Kidney (tissue), 14 donors: ENCODE data around the gene RIC8B. TPM values are rescaled to one million over a fixed set of nuclear protein-coding genes. Genes with fewer than 3 reads are reported as not detected.

Source experiments
- DNase-seq, 5 donors: peaks; one replicate each; pipeline ENCODE4 v3.0.0-alpha.2; 2013 to 2020
- FAIRE-seq: peaks from 2 replicates; lab custom pipeline; 2012; peaks lifted over from hg19 to GRCh38; lab: Jason Lieb, UNC
- H3K27ac ChIP-seq, 2 donors: one replicate each; pipeline ENCODE4 v1.7.0; 2013; ENCODE audit warnings: low read depth in 2 of 2, low read length in 2 of 2, inconsistent platforms in 1 of 2
- H3K27me3 ChIP-seq: one replicate; pipeline ENCODE4 v1.7.1; 2013; ENCODE audit warnings: low read length, inconsistent platforms; ENCODE audit not compliant: control insufficient read depth, insufficient read depth
- H3K36me3 ChIP-seq, 3 donors: one replicate each; pipeline versions ENCODE4 v1.7.0 to v1.7.1; 2013; ENCODE audit warnings: low read length in 3 of 3, control low read depth in 1 of 3, inconsistent platforms in 1 of 3; ENCODE audit not compliant: insufficient read depth in 3 of 3, control insufficient read depth in 2 of 3
- H3K4me1 ChIP-seq, 3 donors: one replicate each; pipeline versions ENCODE4 v1.7.0 to v1.7.1; 2013; ENCODE audit warnings: low read length in 3 of 3, inconsistent platforms in 1 of 3, low read depth in 1 of 3; ENCODE audit not compliant: control insufficient read depth in 2 of 3, insufficient read depth in 2 of 3
- H3K4me3 ChIP-seq, 3 donors: one replicate each; pipeline versions ENCODE4 v1.7.0 to v1.8.1; 2013; ENCODE audit warnings: low read length in 3 of 3, control low read depth in 1 of 3, inconsistent platforms in 1 of 3
- H3K9ac ChIP-seq, 3 donors: one replicate each; pipeline versions ENCODE4 v1.7.0 to v1.7.1; 2013; ENCODE audit warnings: low read length in 3 of 3, control low read depth in 1 of 3, inconsistent platforms in 1 of 3
- H3K9me3 ChIP-seq, 3 donors: one replicate each; pipeline versions ENCODE4 v1.7.0 to v1.7.1; 2013; ENCODE audit warnings: low read length in 3 of 3, control low read depth in 1 of 3, inconsistent platforms in 1 of 3; ENCODE audit not compliant: control insufficient read depth in 2 of 3, insufficient read depth in 1 of 3
- CTCF ChIP-seq: IDR thresholded peaks from 3 replicates; pipeline ENCODE4 v1.5.1; 2012; ENCODE audit warnings: mild to moderate bottlenecking, moderate library complexity, borderline replicate concordance; ENCODE audit not compliant: insufficient read depth; ENCODE audit errors: extremely low read depth
- intact Hi-C: fragments of 100-400 bp; cut with DNase I; formaldehyde crosslinking; loops from one replicate; pipeline ENCODE4 v1.11.1; 2022
- polyA plus RNA-seq: library from polyadenylated mRNA; stranded (reverse); fragments of 350-450 nt; fragmentation: Illumina TruSeq; extraction: RNeasy Lipid Tissue Mini Kit (QIAGEN cat#74804); gene quantifications from one replicate; pipeline ENCODE4 v1.2.3, GENCODE V29; 2014; ENCODE audit warnings: low read depth, low replicate concordance; ENCODE audit not compliant: insufficient read depth
- total RNA-seq: library from RNA; stranded (reverse); fragmentation: NEBNext Ultra II Directional; extraction: Animal tissue kit (Norgen Biotek cat#: 25700); gene quantifications from one replicate; pipeline ENCODE4 v1.2.1, GENCODE V29; 2021
- donor health status: control.
- donor health status: control.
- donor health status: control.
- donor health status: control.
- donor health status: control.
- donor health status: DM: yes; HTN: yes; CAD: no.
- donor health status: Normal renal cell carcinoma (clear cell type).

RIC8B gene
- total and polyA plus RNA-seq, 2 donors from 2014 or later, result 7.7 to 18.0 TPM

GRCh38 chr12:106879612-106880011 lies 105.1 kb downstream of the RIC8B start:
- intact Hi-C loops, result no loop called here
- Histone ChIP-seq H3K9ac (no peak overlapping the region), H3K4me3 (no peak overlapping the region), H3K27ac (no peak overlapping the region), H3K9me3 (no peaks in the 10 kb centered on the region), H3K27me3 (no peaks in the 10 kb centered on the region), H3K4me1 (no peaks in the 10 kb centered on the region), H3K36me3 (peaks cover 3 to 17% (median 5%) of the 10 kb centered on the region in 3 donors)
- no peak for TF ChIP-seq CTCF
- FAIRE-seq (no peak), DNase-seq (no peak)

GRCh38 chr12:106883426-106883825 lies 108.9 kb downstream of the RIC8B start:
- no peak overlapping the region for H3K9ac ChIP-seq
- no peaks in the 10 kb centered on the region for H3K4me1 ChIP-seq
- no peaks in the 10 kb centered on the region for H3K9me3 ChIP-seq
- H3K4me3 ChIP-seq, result no peak overlapping the region
- intact Hi-C loops, result no loop called here
- no peaks in the 10 kb centered on the region for H3K27me3 ChIP-seq
- no peak for DNase-seq
- H3K36me3 ChIP-seq, result peaks cover 5 to 20% (median 5%) of the 10 kb centered on the region in 3 donors
- TF ChIP-seq CTCF, result no peak
- FAIRE-seq, result no peak
- H3K27ac ChIP-seq, result no peak overlapping the region

- Histone ChIP-seq H3K4me3 (no peak overlapping the region), H3K27ac (no peak overlapping the region), H3K36me3 (peaks cover 5 to 20% (median 5%) of the 10 kb centered on the region in 3 donors), H3K4me1 (no peaks in the 10 kb centered on the region), H3K9ac (no peak overlapping the region), H3K27me3 (no peaks in the 10 kb centered on the region), H3K9me3 (no peaks in the 10 kb centered on the region)
- intact Hi-C loops, result no loop called here
- DNase-seq, result no peak
- no peak for TF ChIP-seq CTCF
- FAIRE-seq, result no peak
Measured at GRCh38 chr12:106885026-106885425, 110.5 kb downstream of the RIC8B start.
